ENCODE results near the gene SLC39A11. TPM values are rescaled to one million over a fixed set of nuclear protein-coding genes. Genes with fewer than 3 reads are reported as not detected.

The SLC39A11 gene
- polyA plus RNA-seq, 1 donor from 2014 or later = 8.0 TPM

DNA sequence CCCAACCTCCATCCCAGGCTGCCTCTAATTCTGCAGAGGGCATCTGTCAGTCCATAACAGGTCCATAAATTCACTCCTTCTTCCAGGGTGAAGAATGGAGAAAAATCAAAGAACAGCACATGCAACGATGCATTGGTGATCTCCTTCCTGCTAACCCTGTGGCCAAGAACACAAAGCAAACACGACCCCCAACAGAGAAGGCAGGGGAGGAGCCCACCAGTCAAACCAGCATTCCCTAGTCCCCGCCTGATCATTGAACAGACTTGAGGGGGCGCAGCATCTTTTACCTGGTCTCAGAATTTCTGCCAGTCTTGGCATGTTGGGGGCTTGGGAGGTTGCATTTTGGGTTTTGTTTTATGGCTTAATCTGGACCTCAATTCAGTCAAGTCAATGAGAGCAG lies 476.0 kb downstream of the SLC39A11 start:
- Histone ChIP-seq H3K4me2 (ENCODE audit: low read length) (no peak overlapping the region), H3K9me2 (ENCODE audit: insufficient read depth, low read length) (no peaks in the 10 kb centered on the region), H4K20me1 (ENCODE audit: insufficient read depth) (no peaks in the 10 kb centered on the region), H3K36me3 (ENCODE audit: insufficient read depth, low read length) (no peaks in the 10 kb centered on the region), H3K9me3 (ENCODE audit: low read length) (no peaks in the 10 kb centered on the region), H3F3A (ENCODE audit: insufficient read depth, low read length, poor library complexity, severe bottlenecking) (no peaks in the 10 kb centered on the region), H2AFZ (ENCODE audit: low read depth, low read length) (no peak overlapping the region), H3K9ac (ENCODE audit: low read length) (no peak overlapping the region), H3K79me2 (replicated peaks; ENCODE audit: insufficient read depth, low read length) (no peaks in the 10 kb centered on the region), H3K4me3 (ENCODE audit: low read length) (no peak overlapping the region), H3K27ac (ENCODE audit: low read length) (no peak overlapping the region), H3K27me3 (ENCODE audit: insufficient read depth, low read depth, low read length) (no peaks in the 10 kb centered on the region)
- no peak for TF ChIP-seq POLR2AphosphoS5 (IDR thresholded peaks at IDR 0.05)
- TF ChIP-seq SMC3 (conservative IDR thresholded peaks at IDR 0.05; ENCODE audit: poor library complexity) = no peak
- TF ChIP-seq EP300 (conservative IDR thresholded peaks at IDR 0.05; ENCODE audit: poor library complexity, severe bottlenecking) = no peak
- TF ChIP-seq, protein P1, sequence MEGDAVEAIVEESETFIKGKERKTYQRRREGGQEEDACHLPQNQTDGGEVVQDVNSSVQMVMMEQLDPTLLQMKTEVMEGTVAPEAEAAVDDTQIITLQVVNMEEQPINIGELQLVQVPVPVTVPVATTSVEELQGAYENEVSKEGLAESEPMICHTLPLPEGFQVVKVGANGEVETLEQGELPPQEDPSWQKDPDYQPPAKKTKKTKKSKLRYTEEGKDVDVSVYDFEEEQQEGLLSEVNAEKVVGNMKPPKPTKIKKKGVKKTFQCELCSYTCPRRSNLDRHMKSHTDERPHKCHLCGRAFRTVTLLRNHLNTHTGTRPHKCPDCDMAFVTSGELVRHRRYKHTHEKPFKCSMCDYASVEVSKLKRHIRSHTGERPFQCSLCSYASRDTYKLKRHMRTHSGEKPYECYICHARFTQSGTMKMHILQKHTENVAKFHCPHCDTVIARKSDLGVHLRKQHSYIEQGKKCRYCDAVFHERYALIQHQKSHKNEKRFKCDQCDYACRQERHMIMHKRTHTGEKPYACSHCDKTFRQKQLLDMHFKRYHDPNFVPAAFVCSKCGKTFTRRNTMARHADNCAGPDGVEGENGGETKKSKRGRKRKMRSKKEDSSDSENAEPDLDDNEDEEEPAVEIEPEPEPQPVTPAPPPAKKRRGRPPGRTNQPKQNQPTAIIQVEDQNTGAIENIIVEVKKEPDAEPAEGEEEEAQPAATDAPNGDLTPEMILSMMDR (IDR thresholded peaks at IDR 0.05; ENCODE audit: poor library complexity, severe bottlenecking) = no peak
- TF ChIP-seq, protein P2, sequence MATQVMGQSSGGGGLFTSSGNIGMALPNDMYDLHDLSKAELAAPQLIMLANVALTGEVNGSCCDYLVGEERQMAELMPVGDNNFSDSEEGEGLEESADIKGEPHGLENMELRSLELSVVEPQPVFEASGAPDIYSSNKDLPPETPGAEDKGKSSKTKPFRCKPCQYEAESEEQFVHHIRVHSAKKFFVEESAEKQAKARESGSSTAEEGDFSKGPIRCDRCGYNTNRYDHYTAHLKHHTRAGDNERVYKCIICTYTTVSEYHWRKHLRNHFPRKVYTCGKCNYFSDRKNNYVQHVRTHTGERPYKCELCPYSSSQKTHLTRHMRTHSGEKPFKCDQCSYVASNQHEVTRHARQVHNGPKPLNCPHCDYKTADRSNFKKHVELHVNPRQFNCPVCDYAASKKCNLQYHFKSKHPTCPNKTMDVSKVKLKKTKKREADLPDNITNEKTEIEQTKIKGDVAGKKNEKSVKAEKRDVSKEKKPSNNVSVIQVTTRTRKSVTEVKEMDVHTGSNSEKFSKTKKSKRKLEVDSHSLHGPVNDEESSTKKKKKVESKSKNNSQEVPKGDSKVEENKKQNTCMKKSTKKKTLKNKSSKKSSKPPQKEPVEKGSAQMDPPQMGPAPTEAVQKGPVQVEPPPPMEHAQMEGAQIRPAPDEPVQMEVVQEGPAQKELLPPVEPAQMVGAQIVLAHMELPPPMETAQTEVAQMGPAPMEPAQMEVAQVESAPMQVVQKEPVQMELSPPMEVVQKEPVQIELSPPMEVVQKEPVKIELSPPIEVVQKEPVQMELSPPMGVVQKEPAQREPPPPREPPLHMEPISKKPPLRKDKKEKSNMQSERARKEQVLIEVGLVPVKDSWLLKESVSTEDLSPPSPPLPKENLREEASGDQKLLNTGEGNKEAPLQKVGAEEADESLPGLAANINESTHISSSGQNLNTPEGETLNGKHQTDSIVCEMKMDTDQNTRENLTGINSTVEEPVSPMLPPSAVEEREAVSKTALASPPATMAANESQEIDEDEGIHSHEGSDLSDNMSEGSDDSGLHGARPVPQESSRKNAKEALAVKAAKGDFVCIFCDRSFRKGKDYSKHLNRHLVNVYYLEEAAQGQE (IDR thresholded peaks at IDR 0.05; ENCODE audit: borderline replicate concordance) = no peak
- TF ChIP-seq MXI1 (conservative IDR thresholded peaks at IDR 0.05; ENCODE audit: poor library complexity, severe bottlenecking) = no peak
- TF ChIP-seq TAF1 (IDR thresholded peaks at IDR 0.05; ENCODE audit: low read depth) = no peak
- TF ChIP-seq RAD21 (conservative IDR thresholded peaks at IDR 0.05) = no peak
- no peak for TF ChIP-seq EZH2 (IDR thresholded peaks at IDR 0.05; ENCODE audit: borderline replicate concordance, insufficient read depth, low read length, poor library complexity, severe bottlenecking)

- no peak overlapping the region for H3K9ac ChIP-seq (ENCODE audit: low read length)
- H3K4me2 ChIP-seq (ENCODE audit: low read length) = no peak overlapping the region
- no peaks in the 10 kb centered on the region for H3K9me3 ChIP-seq (ENCODE audit: low read length)
These were observed 476.9 kb downstream of the SLC39A11 start for GRCh38 chr17:72615627-72615991.

More at GRCh38 chr17:72615627-72615991, 476.9 kb downstream of the SLC39A11 start:
- Histone ChIP-seq H3F3A (ENCODE audit: insufficient read depth, low read length, poor library complexity, severe bottlenecking) (no peaks in the 10 kb centered on the region), H3K79me2 (replicated peaks; ENCODE audit: insufficient read depth, low read length) (no peaks in the 10 kb centered on the region), H2AFZ (ENCODE audit: low read depth, low read length) (no peak overlapping the region), H4K20me1 (ENCODE audit: insufficient read depth) (no peaks in the 10 kb centered on the region), H3K4me3 (ENCODE audit: low read length) (no peak overlapping the region), H3K9me2 (ENCODE audit: insufficient read depth, low read length) (no peaks in the 10 kb centered on the region), H3K27ac (ENCODE audit: low read length) (no peak overlapping the region), H3K36me3 (ENCODE audit: insufficient read depth, low read length) (no peaks in the 10 kb centered on the region), H3K27me3 (ENCODE audit: insufficient read depth, low read depth, low read length) (no peaks in the 10 kb centered on the region)
- TF ChIP-seq SMC3 (conservative IDR thresholded peaks at IDR 0.05; ENCODE audit: poor library complexity) (no peak), EP300 (conservative IDR thresholded peaks at IDR 0.05; ENCODE audit: poor library complexity, severe bottlenecking) (no peak), POLR2AphosphoS5 (IDR thresholded peaks at IDR 0.05) (no peak), MXI1 (conservative IDR thresholded peaks at IDR 0.05; ENCODE audit: poor library complexity, severe bottlenecking) (no peak), TAF1 (IDR thresholded peaks at IDR 0.05; ENCODE audit: low read depth) (no peak), EZH2 (IDR thresholded peaks at IDR 0.05; ENCODE audit: borderline replicate concordance, insufficient read depth, low read length, poor library complexity, severe bottlenecking) (no peak), RAD21 (conservative IDR thresholded peaks at IDR 0.05) (no peak)
- TF ChIP-seq, protein P1 (IDR thresholded peaks at IDR 0.05; ENCODE audit: poor library complexity, severe bottlenecking) = no peak
- TF ChIP-seq, protein P2 (IDR thresholded peaks at IDR 0.05; ENCODE audit: borderline replicate concordance) = no peak
